Adrenal gland (tissue), 12 donors: Measurements from ENCODE around the gene RAD51B. TPM values are rescaled to one million over a fixed set of nuclear protein-coding genes. Genes with fewer than 3 reads are reported as not detected.

Experiments
- DNase-seq, 7 donors: peaks; one replicate each; pipeline ENCODE4 v3.0.0-alpha.2; 2019 to 2020
- H3K27ac ChIP-seq, 5 donors: fragments of 200-600 bp; sonication (generic) in 4 of 5; 1 replicate in 3 of 5; 2 replicates in 2 of 5; pipeline versions ENCODE4 v1.5.1 to v1.8.0; 2016 to 2020; ENCODE audit warnings: mild to moderate bottlenecking in 1 of 5
- H3K27me3 ChIP-seq: fragments of 200-600 bp; 2 replicates; pipeline ENCODE4 v1.8.0; 2021
- H3K36me3 ChIP-seq, 2 donors: fragments of 200-600 bp; replicated peaks in 1 of 2; 1 replicate in 1 of 2; 2 replicates in 1 of 2; pipeline versions ENCODE4 v1.5.1 to v1.8.0; 2018 to 2022
- H3K4me1 ChIP-seq, 2 donors: fragments of 200-600 bp; replicated peaks in 1 of 2; 1 replicate in 1 of 2; 2 replicates in 1 of 2; pipeline versions ENCODE4 v1.5.1 to v1.8.0; 2018 to 2021
- H3K4me3 ChIP-seq, 4 donors: fragments of 200-600 bp; sonication (generic) in 3 of 4; one replicate each; pipeline ENCODE4 v1.5.1; 2016 to 2018
- H3K9me3 ChIP-seq, 3 donors: fragments of 200-600 bp; sonication (generic) in 1 of 3; replicated peaks in 1 of 3; 1 replicate in 2 of 3; 2 replicates in 1 of 3; pipeline versions ENCODE4 v1.5.1 to v1.8.0; 2016 to 2021
- POLR2A ChIP-seq, 2 donors: fragments of 450-650 bp; IDR thresholded peaks; one replicate each; pipeline ENCODE4 v1.6.1; 2017; ENCODE audit warnings: antibody characterized with exemption in 2 of 2, mild to moderate bottlenecking in 2 of 2, moderate library complexity in 1 of 2
- WGBS, 4 donors: extraction: QIAGEN DNeasy Blood & Tissue Kit in 2 of 4; methylation state at CpG; one replicate each; pipeline versions ENCODE4 v1.1.5 to v1.1.7; 2013 to 2017; 5-methylcytosine and 5-hydroxymethylcytosine counted together
- intact Hi-C, 2 donors: fragments of 100-400 bp; cut with DNase I; formaldehyde crosslinking; loops; one replicate each; pipeline versions ENCODE4 v1.14.1 to v1.15.0; 2022 to 2023
- polyA plus RNA-seq, 3 donors: library from polyadenylated mRNA; stranded (reverse); fragments of 200-250 nt in 2 of 3; fragments of 350-450 nt in 1 of 3; fragmentation: Illumina TruSeq in 1 of 3; extraction: RNeasy Lipid Tissue Mini Kit (QIAGEN cat#74804) in 1 of 3; gene quantifications; one replicate each; pipeline ENCODE4 v1.2.3, GENCODE V29; 2013 to 2014
- total RNA-seq, 9 donors: library from RNA; depleted of rRNA in 4 of 9; stranded (reverse); fragments of >200 nt in 4 of 9; fragments of 120-200 nt in 1 of 9; fragmentation: NEBNext Ultra II Directional in 1 of 9; extraction: Animal tissue kit (Norgen Biotek cat#: 25700) in 1 of 9; gene quantifications; one replicate each; pipeline versions ENCODE4 v1.1.0 to v1.2.4, GENCODE V29; 2013 to 2023
- TF ChIP-seq, protein P1 (sequence below), 6 experiments: fragments of 450-650 bp in 4 of 6; fragments of 200-600 bp in 2 of 6; sonication (generic) in 1 of 6; IDR thresholded peaks; 1 replicate in 5 of 6; 2 replicates in 1 of 6; pipeline versions ENCODE4 v1.5.1 to v1.8.0; 2016 to 2021; ENCODE audit warnings: antibody characterized with exemption in 6 of 6, mild to moderate bottlenecking in 2 of 6, moderate library complexity in 1 of 6
- donor health status: healthy with polysubstance abuse.
- donor health status: Bipolar disorder and iron deficiency.
- donor health status: DM: yes; HTN: yes; CAD: no.
- donor health status: DM: no; HTN: no; CAD: no.
- donor health status: DM: no; HTN: no; CAD: no.
- donor health status: DM: yes; HTN: yes; CAD: no.

RAD51B gene
- total and polyA plus RNA-seq, 12 donors = 2.3 to 24.6 (median 12.4) TPM

DNA sequence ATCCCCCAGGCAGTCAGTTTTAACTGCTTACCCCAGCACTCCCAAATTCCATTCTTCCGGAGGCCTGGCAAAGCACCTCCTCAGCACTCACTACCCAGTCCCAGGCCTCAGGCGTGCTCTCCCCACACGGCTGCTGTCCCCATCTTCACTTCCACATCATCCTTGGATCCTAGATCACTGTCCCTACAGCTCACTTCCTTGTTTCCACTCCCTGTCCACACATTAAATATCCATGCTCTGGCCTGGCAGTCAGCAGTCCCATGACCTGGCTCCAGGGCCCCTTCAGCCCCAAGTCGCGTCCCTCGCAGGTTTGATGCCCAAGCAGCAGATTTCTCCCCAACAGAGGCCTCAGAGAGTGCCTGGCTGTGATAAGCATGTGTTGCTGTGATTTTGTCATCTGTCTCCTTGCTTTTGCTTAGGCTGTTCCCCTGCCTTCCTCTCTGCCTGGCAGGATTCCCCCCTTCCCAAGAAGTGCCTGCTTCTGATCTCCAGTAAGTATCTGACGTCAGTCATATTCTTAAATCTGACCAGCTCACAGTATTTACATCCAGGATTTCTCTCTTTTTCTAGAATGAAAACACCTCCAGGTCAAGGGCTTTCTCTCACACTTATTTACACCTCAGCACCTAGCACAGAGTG lies 731.6 kb downstream of the RAD51B start:
- no peak overlapping the region for H3K4me3 ChIP-seq
- H3K27ac ChIP-seq = peak overlapping the region in 2 of 5 donors; percentile 20 to 89
- H3K27me3 ChIP-seq = no peaks in the 10 kb centered on the region
- no peak for TF ChIP-seq POLR2A (IDR thresholded peaks at IDR 0.05)
- TF ChIP-seq, protein P1, sequence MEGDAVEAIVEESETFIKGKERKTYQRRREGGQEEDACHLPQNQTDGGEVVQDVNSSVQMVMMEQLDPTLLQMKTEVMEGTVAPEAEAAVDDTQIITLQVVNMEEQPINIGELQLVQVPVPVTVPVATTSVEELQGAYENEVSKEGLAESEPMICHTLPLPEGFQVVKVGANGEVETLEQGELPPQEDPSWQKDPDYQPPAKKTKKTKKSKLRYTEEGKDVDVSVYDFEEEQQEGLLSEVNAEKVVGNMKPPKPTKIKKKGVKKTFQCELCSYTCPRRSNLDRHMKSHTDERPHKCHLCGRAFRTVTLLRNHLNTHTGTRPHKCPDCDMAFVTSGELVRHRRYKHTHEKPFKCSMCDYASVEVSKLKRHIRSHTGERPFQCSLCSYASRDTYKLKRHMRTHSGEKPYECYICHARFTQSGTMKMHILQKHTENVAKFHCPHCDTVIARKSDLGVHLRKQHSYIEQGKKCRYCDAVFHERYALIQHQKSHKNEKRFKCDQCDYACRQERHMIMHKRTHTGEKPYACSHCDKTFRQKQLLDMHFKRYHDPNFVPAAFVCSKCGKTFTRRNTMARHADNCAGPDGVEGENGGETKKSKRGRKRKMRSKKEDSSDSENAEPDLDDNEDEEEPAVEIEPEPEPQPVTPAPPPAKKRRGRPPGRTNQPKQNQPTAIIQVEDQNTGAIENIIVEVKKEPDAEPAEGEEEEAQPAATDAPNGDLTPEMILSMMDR (IDR thresholded peaks at IDR 0.05) = no peak
- H3K36me3 ChIP-seq = no peaks in the 10 kb centered on the region
- peaks cover 12 to 33% of the 10 kb centered on the region in 2 donors for H3K4me1 ChIP-seq
- intact Hi-C loops = no loop called here
- WGBS, 4 donors = 80 to 82% (median 81%) methylated on average over 7 of the region's 7 CpGs
- peak in 1 of 7 donors; percentile 23 for DNase-seq
- H3K9me3 ChIP-seq = no peaks in the 10 kb centered on the region

- no peaks in the 10 kb centered on the region for H3K9me3 ChIP-seq
- no peak for TF ChIP-seq POLR2A (IDR thresholded peaks at IDR 0.05)
- TF ChIP-seq, protein P1 (IDR thresholded peaks at IDR 0.05) = no peak
- WGBS, 4 donors = 96 to 99% (median 97%) methylated on average over 7 of the region's 7 CpGs
- H3K36me3 ChIP-seq = no peaks in the 10 kb centered on the region
- H3K27me3 ChIP-seq = no peaks in the 10 kb centered on the region
- peaks cover 11 to 32% of the 10 kb centered on the region in 2 donors for H3K4me1 ChIP-seq
- no peak overlapping the region for H3K4me3 ChIP-seq
- peak in 1 of 7 donors; percentile 6 for DNase-seq
- intact Hi-C loops = no loop called here
- H3K27ac ChIP-seq = peak overlapping the region in 1 of 5 donors; percentile 89
Measured at GRCh38 chr14:68552075-68552474, 732.5 kb downstream of the RAD51B start.

DNA sequence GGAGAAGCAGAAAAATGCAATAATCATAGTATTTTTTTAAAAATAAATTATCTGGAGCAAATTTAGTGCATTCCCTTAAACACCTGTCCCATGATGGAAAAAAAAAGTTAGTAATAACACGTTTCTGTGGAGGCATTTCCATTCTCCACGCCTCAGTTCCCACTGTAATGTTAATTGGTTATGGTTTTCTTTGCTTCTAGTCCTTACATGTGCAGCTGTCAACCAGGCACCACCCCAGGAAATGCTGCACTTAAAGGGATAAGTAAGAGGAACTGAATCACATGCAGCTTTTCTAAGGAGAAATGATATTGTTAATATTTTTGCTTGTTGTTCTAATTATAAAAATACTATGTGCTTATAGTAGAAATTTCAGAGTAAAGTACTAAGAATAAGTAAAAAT lies 733.0 kb downstream of the RAD51B start:
- DNase-seq = peak in 2 of 7 donors; percentile 21 to 46
- no peaks in the 10 kb centered on the region for H3K9me3 ChIP-seq
- H3K4me1 ChIP-seq = peaks cover 6 to 27% of the 10 kb centered on the region in 2 donors
- intact Hi-C loops = no loop called here
- peak overlapping the region in 2 of 5 donors; percentile 26 to 89 for H3K27ac ChIP-seq
- H3K36me3 ChIP-seq = no peaks in the 10 kb centered on the region
- H3K27me3 ChIP-seq = no peaks in the 10 kb centered on the region
- 39 to 57% (median 48%) methylated on average over 2 of the region's 2 CpGs for WGBS, 4 donors
- TF ChIP-seq, protein P1 (IDR thresholded peaks at IDR 0.05) = no peak
- no peak for TF ChIP-seq POLR2A (IDR thresholded peaks at IDR 0.05)
- H3K4me3 ChIP-seq = no peak overlapping the region

DNA sequence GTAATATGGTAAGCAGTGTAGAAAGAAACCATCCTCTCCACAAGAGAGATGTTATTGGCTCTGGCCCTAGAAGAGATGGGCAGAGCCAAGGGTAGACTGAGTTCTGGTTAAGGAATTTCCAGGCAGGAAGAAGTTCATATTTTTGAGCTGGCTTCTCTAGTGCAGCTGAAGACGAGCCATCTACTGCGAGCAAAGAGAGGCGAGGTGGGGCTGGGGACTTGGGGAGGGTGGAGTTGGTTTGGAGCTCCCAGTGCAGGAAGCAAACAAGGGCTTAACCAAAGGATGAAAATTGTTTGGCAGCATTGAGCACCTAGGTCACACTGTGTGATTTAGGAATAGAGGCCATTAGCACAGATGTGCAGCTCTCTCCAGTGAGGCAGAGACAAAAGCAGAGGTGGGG lies 733.7 kb downstream of the RAD51B start:
- Histone ChIP-seq H3K27me3 (no peaks in the 10 kb centered on the region), H3K4me1 (peaks cover 0 to 20% of the 10 kb centered on the region in 2 donors), H3K4me3 (no peak overlapping the region), H3K27ac (peak overlapping the region in 2 of 5 donors; percentile 26 to 44), H3K9me3 (no peaks in the 10 kb centered on the region), H3K36me3 (no peaks in the 10 kb centered on the region)
- DNase-seq = peak in 1 of 7 donors; percentile 9
- no peak for TF ChIP-seq POLR2A (IDR thresholded peaks at IDR 0.05)
- TF ChIP-seq, protein P1 (IDR thresholded peaks at IDR 0.05) = no peak
- intact Hi-C loops = no loop called here
- WGBS, 4 donors = 62 to 78% (median 76%) methylated on average over 3 of the region's 3 CpGs
